Activated naive CD8-positive, alpha-beta T cell treated with anti-CD3 and anti-CD28 coated beads, Interleukin-2, amount 50 U/mL, for 16 hours (primary cell): Measurements from ENCODE around the gene MDFI.
A peak's percentile ranks its signal among the peaks of the same experiment; 100 is the strongest.

Experiments used
- DNase-seq: peaks from one replicate; pipeline ENCODE4 v3.0.0-alpha.2; 2020; ENCODE audit warnings: low read depth, low spot score

Gene MDFI

GRCh38 chr6:41638002-41638934 lies at the start of gene MDFI:
TSS of gene MDFI (plus strand) at chr6:41638468. CDS start at chr6:41638750, 282 bp downstream.
- DNase-seq = no peak

- no peak for DNase-seq
Observed at GRCh38 chr6:41589223-41589622, 49.0 kb upstream of the MDFI start.

- DNase-seq = no peak
Observed at GRCh38 chr6:41589636-41590622, 48.3 kb upstream of the MDFI start.

GRCh38 chr6:41591122-41591521 lies 47.1 kb upstream of the MDFI start:
- DNase-seq = no peak

- peak; percentile 64 for DNase-seq
Observed at GRCh38 chr6:41591859-41592502, 46.3 kb upstream of the MDFI start.

- DNase-seq = no peak
Observed at GRCh38 chr6:41593406-41593805, 44.9 kb upstream of the MDFI start.

- DNase-seq = no peak
Observed at GRCh38 chr6:41593839-41594238, 44.4 kb upstream of the MDFI start.

- DNase-seq = no peak
Observed at GRCh38 chr6:41594326-41594725, 43.9 kb upstream of the MDFI start.

- no peak for DNase-seq
Observed at GRCh38 chr6:41594766-41595165, 43.5 kb upstream of the MDFI start.

- no peak for DNase-seq
Observed at GRCh38 chr6:41595166-41595565, 43.1 kb upstream of the MDFI start.

GRCh38 chr6:41596096-41596685 lies 42.1 kb upstream of the MDFI start:
- DNase-seq = no peak

- DNase-seq = no peak
Observed at GRCh38 chr6:41596807-41597206, 41.5 kb upstream of the MDFI start.

- no peak for DNase-seq
Observed at GRCh38 chr6:41597246-41598000, 40.8 kb upstream of the MDFI start.

- DNase-seq = no peak
Observed at GRCh38 chr6:41598670-41599014, 39.6 kb upstream of the MDFI start.

GRCh38 chr6:41599015-41599851 lies 39.0 kb upstream of the MDFI start:
- DNase-seq = no peak

GRCh38 chr6:41599852-41600445 lies 38.3 kb upstream of the MDFI start:
- no peak for DNase-seq

- no peak for DNase-seq
Observed at GRCh38 chr6:41600499-41601247, 37.6 kb upstream of the MDFI start.

GRCh38 chr6:41601248-41601549 lies 37.1 kb upstream of the MDFI start:
- no peak for DNase-seq

GRCh38 chr6:41602422-41602743 lies 35.9 kb upstream of the MDFI start:
- DNase-seq = no peak
